H1 (cell line): ENCODE results near the gene GDNF. TPM values are rescaled to one million over a fixed set of nuclear protein-coding genes. Genes with fewer than 3 reads are reported as not detected.

Source experiments
- CTCF ChIA-PET: fragments of 300-600 bp; sonication (Branson Sonifier 250); formaldehyde crosslinking; loops from one replicate; lab custom pipeline; 2021; ENCODE audit not compliant: partially characterized antibody; lab: Charles Lee
- POLR2A ChIA-PET: fragments of 300-600 bp; sonication (Branson Sonifier 250); formaldehyde crosslinking; loops from one replicate; lab custom pipeline; 2021; ENCODE audit warnings: inconsistent platforms; ENCODE audit not compliant: partially characterized antibody; lab: Charles Lee
- DNase-seq, 2 experiments: peaks; one replicate each; pipeline versions ENCODE4 v3.0.0 to v3.0.0-alpha.2; 2010 to 2022; ENCODE audit warnings: low spot score in 2 of 2, low read depth in 1 of 2, mixed read lengths in 1 of 2
- FAIRE-seq: peaks from 2 replicates; lab custom pipeline; 2011; peaks lifted over from hg19 to GRCh38; lab: Jason Lieb, UNC
- H2AFZ ChIP-seq: 2 replicates; pipeline ENCODE4 v1.8.1; 2012; ENCODE audit warnings: low read length, inconsistent platforms
- H2AK5ac ChIP-seq: 2 replicates; pipeline ENCODE4 v1.6.1; 2013; ENCODE audit warnings: low read depth, low read length
- H2BK120ac ChIP-seq: replicated peaks from 2 replicates; pipeline ENCODE3; 2013; ENCODE audit warnings: low read depth, low read length, inconsistent platforms
- H2BK12ac ChIP-seq: 2 replicates; pipeline ENCODE4 v1.6.1; 2013; ENCODE audit warnings: low read depth, low read length
- H2BK15ac ChIP-seq: 2 replicates; pipeline ENCODE4 v1.6.1; 2013; ENCODE audit warnings: low read length
- H2BK20ac ChIP-seq: 2 replicates; pipeline ENCODE4 v1.6.1; 2013; ENCODE audit warnings: low read length
- H2BK5ac ChIP-seq: 2 replicates; pipeline ENCODE4 v1.6.1; 2013; ENCODE audit warnings: low read depth, low read length
- H3K14ac ChIP-seq: 2 replicates; pipeline ENCODE4 v1.6.1; 2013; ENCODE audit warnings: inconsistent platforms; ENCODE audit not compliant: insufficient read length
- H3K18ac ChIP-seq: 2 replicates; pipeline ENCODE4 v1.6.1; 2013; ENCODE audit warnings: low read length; ENCODE audit errors: extremely low read depth
- H3K23ac ChIP-seq: 2 replicates; pipeline ENCODE4 v1.6.1; 2013; ENCODE audit warnings: inconsistent platforms; ENCODE audit not compliant: insufficient read length
- H3K23me2 ChIP-seq: 2 replicates; pipeline ENCODE4 v1.6.1; 2013; ENCODE audit warnings: low read depth, low read length
- H3K27ac ChIP-seq: 2 replicates; pipeline ENCODE4 v1.6.1; 2011; ENCODE audit warnings: low read depth, low read length, inconsistent platforms
- H3K27me3 ChIP-seq, 4 experiments: replicated peaks in 1 of 4; 1 replicate in 1 of 4; 2 replicates in 3 of 4; pipeline versions ENCODE4 v1.6.1 to v1.8.1; 2011 to 2013; ENCODE audit warnings: low read length in 3 of 4, mild to moderate bottlenecking in 3 of 4, inconsistent platforms in 2 of 4, mixed read lengths in 2 of 4, moderate library complexity in 1 of 4; ENCODE audit not compliant: control insufficient read depth in 3 of 4, insufficient read depth in 3 of 4; ENCODE audit errors: extremely low read depth in 1 of 4
- H3K36me3 ChIP-seq, 4 experiments: 2 replicates each; pipeline versions ENCODE4 v1.6.1 to v1.8.1; 2011 to 2013; ENCODE audit warnings: mild to moderate bottlenecking in 4 of 4, low read length in 3 of 4, moderate library complexity in 2 of 4, control low read depth in 1 of 4, inconsistent platforms in 1 of 4; ENCODE audit not compliant: insufficient read depth in 4 of 4, control insufficient read depth in 2 of 4
- H3K4ac ChIP-seq: replicated peaks from 2 replicates; pipeline ENCODE3; 2013; ENCODE audit warnings: low read length, low read depth, mixed read lengths, inconsistent platforms; ENCODE audit not compliant: insufficient read length
- H3K4me1 ChIP-seq, 4 experiments: replicated peaks in 1 of 4; 1 replicate in 1 of 4; 2 replicates in 3 of 4; pipeline versions ENCODE4 v1.6.1 to v1.8.1; 2011 to 2013; ENCODE audit warnings: low read length in 3 of 4, inconsistent platforms in 2 of 4, mixed read lengths in 1 of 4; ENCODE audit not compliant: insufficient read depth in 4 of 4, control insufficient read depth in 3 of 4
- H3K4me2 ChIP-seq, 2 experiments: 2 replicates each; pipeline versions ENCODE4 v1.6.1 to v1.8.1; 2011 to 2013; ENCODE audit warnings: low read depth in 2 of 2, low read length in 2 of 2, control low read depth in 1 of 2, inconsistent platforms in 1 of 2, mild to moderate bottlenecking in 1 of 2; ENCODE audit not compliant: insufficient read depth in 1 of 2
- H3K4me3 ChIP-seq, 4 experiments: fragments of 200-600, 300-600 bp in 1 of 4; sonication (generic), shearing (Covaris generic), sonication (Bioruptor Twin) in 1 of 4; 2 replicates each; pipeline versions ENCODE4 v1.5.1 to v1.8.1; 2011 to 2016; ENCODE audit warnings: low read length in 4 of 4, low read depth in 3 of 4, control low read depth in 2 of 4, inconsistent platforms in 2 of 4, mild to moderate bottlenecking in 2 of 4, mixed read lengths in 1 of 4, moderate library complexity in 1 of 4; ENCODE audit not compliant: insufficient read depth in 2 of 4; ENCODE audit errors: extremely low read depth in 1 of 4
- H3K56ac ChIP-seq: replicated peaks from 2 replicates; pipeline ENCODE3; 2013; ENCODE audit warnings: low read depth, mild to moderate bottlenecking, mixed read lengths, low read length, inconsistent platforms; ENCODE audit not compliant: insufficient read length
- H3K79me1 ChIP-seq: 2 replicates; pipeline ENCODE4 v1.6.1; 2013; ENCODE audit warnings: low read depth, low read length, control low read depth
- H3K79me2 ChIP-seq, 2 experiments: 2 replicates each; pipeline versions ENCODE4 v1.6.1 to v1.8.1; 2012 to 2013; ENCODE audit warnings: low read length in 2 of 2, mild to moderate bottlenecking in 2 of 2, inconsistent platforms in 1 of 2; ENCODE audit not compliant: insufficient read depth in 2 of 2, control insufficient read depth in 1 of 2
- H3K9ac ChIP-seq, 4 experiments: replicated peaks in 1 of 4; 1 replicate in 1 of 4; 2 replicates in 3 of 4; pipeline versions ENCODE4 v1.6.1 to v1.8.1; 2011 to 2013; ENCODE audit warnings: low read depth in 3 of 4, low read length in 3 of 4, control low read depth in 2 of 4, mild to moderate bottlenecking in 2 of 4, moderate library complexity in 2 of 4, inconsistent platforms in 1 of 4; ENCODE audit errors: extremely low read depth in 1 of 4
- H3K9me3 ChIP-seq, 2 experiments: 2 replicates each; pipeline versions ENCODE4 v1.6.1 to v1.8.1; 2012 to 2013; ENCODE audit warnings: mild to moderate bottlenecking in 2 of 2, moderate library complexity in 2 of 2, control low read depth in 1 of 2, inconsistent platforms in 1 of 2, low read depth in 1 of 2, low read length in 1 of 2, mixed read lengths in 1 of 2; ENCODE audit not compliant: insufficient read depth in 2 of 2
- H4K20me1 ChIP-seq, 2 experiments: replicated peaks in 1 of 2; 2 replicates each; pipeline versions ENCODE3 to v1.8.1; 2011 to 2013; ENCODE audit warnings: inconsistent platforms in 2 of 2, low read length in 2 of 2, mild to moderate bottlenecking in 1 of 2; ENCODE audit not compliant: insufficient read depth in 2 of 2, control insufficient read depth in 1 of 2
- H4K5ac ChIP-seq: 2 replicates; pipeline ENCODE4 v1.6.1; 2013; ENCODE audit warnings: low read length, low read depth, mixed read lengths, inconsistent platforms; ENCODE audit not compliant: insufficient read length
- H4K8ac ChIP-seq: 2 replicates; pipeline ENCODE4 v1.8.0; 2013; ENCODE audit warnings: mild to moderate bottlenecking, moderate library complexity, low read length, inconsistent platforms; ENCODE audit not compliant: insufficient read depth; ENCODE audit errors: extremely low read depth
- H4K91ac ChIP-seq: replicated peaks from 2 replicates; pipeline ENCODE3; 2013; ENCODE audit warnings: low read length, mixed read lengths, inconsistent platforms; ENCODE audit not compliant: insufficient read length
- BACH1 ChIP-seq: IDR thresholded peaks from 2 replicates; pipeline ENCODE4 v1.6.1; 2012; ENCODE audit warnings: low read length, improper control_type of control experiment
- JUND ChIP-seq: IDR thresholded peaks from 2 replicates; pipeline ENCODE4 v1.6.1; 2011; ENCODE audit warnings: mild to moderate bottlenecking, improper control_type of control experiment, low read length
- RAD21 ChIP-seq, 2 experiments: IDR thresholded peaks in 1 of 2; conservative IDR thresholded peaks in 1 of 2; 2 replicates each; pipeline ENCODE4 v1.6.1; 2011; ENCODE audit warnings: low read depth in 2 of 2, low read length in 2 of 2, improper control_type of control experiment in 1 of 2, inconsistent platforms in 1 of 2, mild to moderate bottlenecking in 1 of 2, moderate library complexity in 1 of 2
- RNF2 ChIP-seq: fragments of 200-900, 300-1000 bp; sonication (generic); IDR thresholded peaks from 2 replicates; pipeline ENCODE4 v1.7.1; 2016; ENCODE audit warnings: borderline replicate concordance, low read depth, mild to moderate bottlenecking, antibody characterized with exemption, low read length; ENCODE audit not compliant: poor library complexity, severe bottlenecking; ENCODE audit errors: missing control alignments
- SIN3A ChIP-seq, 2 experiments: IDR thresholded peaks in 1 of 2; conservative IDR thresholded peaks in 1 of 2; 2 replicates each; pipeline ENCODE4 v1.6.1; 2011 to 2012; ENCODE audit warnings: low read length in 2 of 2, improper control_type of control experiment in 1 of 2, low read depth in 1 of 2, mild to moderate bottlenecking in 1 of 2
- SUZ12 ChIP-seq: fragments of 200-600 bp; sonication (generic); IDR thresholded peaks from 2 replicates; pipeline ENCODE4 v1.6.1; 2012; ENCODE audit warnings: mild to moderate bottlenecking, inconsistent platforms, low read length, moderate library complexity, mixed read lengths
- WGBS, 2 experiments: shearing (Covaris generic) in 1 of 2; methylation state at CpG; one replicate each; pipeline versions ENCODE4 v1.1.6 to v1.1.7; 2013 to 2015; ENCODE audit warnings: low lambda C conversion rate in 2 of 2, mixed read lengths in 2 of 2, inconsistent platforms in 1 of 2, low coverage in 1 of 2, missing lambda C conversion rate in 1 of 2; ENCODE audit not compliant: insufficient replicate concordance in 2 of 2, insufficient coverage in 1 of 2, insufficient read length in 1 of 2; ENCODE audit errors: extremely low coverage in 1 of 2, missing lambda C conversion rate in 1 of 2; 5-methylcytosine and 5-hydroxymethylcytosine counted together
- polyA plus RNA-seq, 7 experiments: library from polyadenylated mRNA; depleted of rRNA in 3 of 7; stranded (reverse) in 5 of 7; unstranded in 2 of 7; fragments of >200 nt in 5 of 7; fragments of 200-250 nt in 2 of 7; gene quantifications; 1 replicate in 5 of 7; 2 replicates in 1 of 7; 4 replicates in 1 of 7; pipeline versions ENCODE4 v1.2.1 to v1.2.3, GENCODE V29; 2011 to 2013; ENCODE audit warnings: missing spikeins in 2 of 7, mixed read lengths in 2 of 7
- total RNA-seq: library from RNA; stranded (reverse); fragmentation: NEBNext Ultra II Directional; extraction: Animal tissue kit (Norgen Biotek cat#: 25700); gene quantifications from 2 replicates; pipeline ENCODE4 v1.2.1, GENCODE V29; 2021
- TF ChIP-seq, protein P1 (sequence below): IDR thresholded peaks from 2 replicates; pipeline ENCODE4 v1.6.1; 2012; ENCODE audit warnings: inconsistent platforms

The GDNF gene
- total and polyA plus RNA-seq, 2 of the 8 experiments (the other 6 are each of a cell fraction or from before 2014, with no cell fraction given): 0.15 to 2.0 TPM

DNA sequence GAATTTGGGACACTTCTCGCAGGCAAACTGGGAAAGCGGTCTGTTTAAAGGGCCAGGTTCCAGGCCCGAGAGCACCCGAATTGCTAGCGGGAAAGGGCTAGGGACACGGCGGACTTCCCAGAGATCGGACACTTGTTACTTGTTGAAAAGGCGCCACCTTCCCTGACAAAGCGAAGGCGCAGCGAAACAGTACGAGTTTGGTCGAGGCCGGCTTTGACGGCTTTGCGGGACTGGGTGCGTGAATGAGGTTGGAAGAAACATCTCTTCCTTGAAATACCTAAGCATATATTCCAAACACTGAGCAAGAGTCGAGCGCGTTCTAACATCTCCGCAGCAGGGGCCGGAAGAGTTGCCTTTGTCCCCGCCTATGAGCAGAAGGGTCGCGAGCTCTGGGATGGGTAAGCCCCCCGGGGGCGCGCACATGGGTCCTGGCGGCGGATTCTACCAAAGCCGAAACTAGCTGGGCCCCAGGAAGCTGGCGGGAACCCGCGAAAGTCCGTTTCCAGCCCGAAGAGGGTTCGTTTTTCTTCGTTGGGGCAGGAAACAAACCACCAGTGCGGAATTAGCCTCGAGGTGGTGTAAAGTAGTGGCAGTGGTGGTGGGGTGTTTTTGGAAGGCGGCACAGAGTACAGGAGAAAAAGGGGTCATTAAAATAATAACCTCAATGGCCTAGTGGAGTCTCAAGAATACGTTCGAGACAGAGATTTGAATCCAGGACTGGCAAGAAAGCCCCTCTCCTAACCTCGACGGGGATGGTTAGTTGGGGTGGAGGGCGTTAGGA is 1.5 kb downstream of the GDNF start:
- Histone ChIP-seq H3K23ac (no peak overlapping the region), H2AFZ (no peak overlapping the region), H3K79me1 (no peaks in the 10 kb centered on the region), H4K8ac (no peak overlapping the region), H3K79me2 (no peaks in the 10 kb centered on the region), H2BK20ac (no peak overlapping the region; the same call in 1 of the 2 replicates), H2AK5ac (no peak overlapping the region), H2BK120ac (no peak overlapping the region), H3K4me3 (peak overlapping the region; percentile 35 to 59 (median 48); a peak in 7 of 8 replicates), H4K5ac (no peak overlapping the region), H3K27ac (no peak overlapping the region), H3K14ac (no peak overlapping the region), H2BK12ac (peak overlapping the region; percentile 40; the same call in 1 of the 2 replicates), H3K4me1 (peaks cover 8 to 32% (median 16%) of the 10 kb centered on the region in 4 experiments), H3K56ac (no peak overlapping the region), H3K4me2 (peak overlapping the region; percentile 86 to 87), H3K9me3 (no peaks in the 10 kb centered on the region; a peak in 1 of 4 replicates), H3K23me2 (peaks cover 25% of the 10 kb centered on the region), H3K36me3 (peaks cover 0 to 6% (median 0%) of the 10 kb centered on the region in 4 experiments; a peak in 1 of 8 replicates), H3K4ac (no peak overlapping the region), H4K20me1 (no peaks in the 10 kb centered on the region), H4K91ac (no peak overlapping the region), H2BK15ac (no peak overlapping the region), H2BK5ac (no peak overlapping the region), H3K18ac (peak overlapping the region; percentile 72; the same call in 1 of the 2 replicates), H3K27me3 (peaks cover 56 to 93% (median 88%) of the 10 kb centered on the region in 4 experiments), H3K9ac (no peak overlapping the region)
- FAIRE-seq: no peak
- WGBS, 2 experiments: 5% methylated on average over 39 of the region's 47 CpGs; no CpG with 5 or more reads in 1 of the 2 experiments
- ChIA-PET CTCF (interaction anchor here (0.6 to 1.8 kb wide), 12 partner anchors 8 to 353 kb away, joined by 3 to 13 read pairs (median 4); no protein-coding TSS in a partner anchor), POLR2A (interaction anchor here (1.1 kb wide), 1 partner anchor 164 kb away, joined by 3 read pairs; no protein-coding TSS in a partner anchor)
- peak in 1 of 2 experiments; percentile 70 for DNase-seq
- TF ChIP-seq JUND: no peak
- TF ChIP-seq, protein P1, sequence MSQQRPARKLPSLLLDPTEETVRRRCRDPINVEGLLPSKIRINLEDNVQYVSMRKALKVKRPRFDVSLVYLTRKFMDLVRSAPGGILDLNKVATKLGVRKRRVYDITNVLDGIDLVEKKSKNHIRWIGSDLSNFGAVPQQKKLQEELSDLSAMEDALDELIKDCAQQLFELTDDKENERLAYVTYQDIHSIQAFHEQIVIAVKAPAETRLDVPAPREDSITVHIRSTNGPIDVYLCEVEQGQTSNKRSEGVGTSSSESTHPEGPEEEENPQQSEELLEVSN: peak; percentile 83
- TF ChIP-seq SUZ12: peak; percentile 79
- TF ChIP-seq RNF2: peak; percentile 17
- 0 out of 4 replicates have a peak, but pooled peaks of 1 of the 2 experiments have one; percentile 4 for TF ChIP-seq SIN3A (conservative IDR thresholded peaks at IDR 0.05 in 1 of 2, IDR thresholded peaks at IDR 0.05 in 1 of 2; ENCODE audit: low read depth in 1 of 2, low read length in 2 of 2)
- TF ChIP-seq RAD21 (IDR thresholded peaks at IDR 0.05 in 1 of 2, conservative IDR thresholded peaks at IDR 0.05 in 1 of 2; ENCODE audit: low read depth in 2 of 2, low read length in 2 of 2): peak; percentile 5 to 20; a peak in 2 of 4 replicates
- TF ChIP-seq BACH1: no peak
